K562 (cell line): Measurements from ENCODE around the gene FUZ. TPM values are rescaled to one million over a fixed set of nuclear protein-coding genes. Genes with fewer than 3 reads are reported as not detected.
A peak's percentile ranks its signal among the peaks of the same experiment; 100 is the strongest.

Experiments
- COPS2 ChIP-seq: fragments of 450-650 bp; conservative IDR thresholded peaks from 2 replicates; pipeline ENCODE4 v1.6.1; 2016; ENCODE audit warnings: mild to moderate bottlenecking, moderate library complexity
- DIDO1 ChIP-seq: fragments of 450-650 bp; IDR thresholded peaks from 2 replicates; pipeline ENCODE4 v1.6.1; 2016; ENCODE audit warnings: low read depth, missing biosample characterization, missing genetic modification characterization
- FOSL1 ChIP-seq: fragments of 200-800 bp; sonication (Bioruptor generic); conservative IDR thresholded peaks from 2 replicates; pipeline ENCODE4 v1.6.1; 2016; ENCODE audit warnings: missing genetic modification characterization, missing compliant biosample characterization
- FOXK2 ChIP-seq, 2 experiments: fragments of 450-650 bp; IDR thresholded peaks in 1 of 2; conservative IDR thresholded peaks in 1 of 2; 2 replicates each; pipeline ENCODE4 v1.6.1; 2016; ENCODE audit warnings: low read depth in 2 of 2, mild to moderate bottlenecking in 1 of 2
- HDGF ChIP-seq: fragments of 450-650 bp; IDR thresholded peaks from 2 replicates; pipeline ENCODE4 v1.6.1; 2016
- HOMEZ ChIP-seq: fragments of 250-450 bp; sonication (Bioruptor Pico); IDR thresholded peaks from 2 replicates; pipeline ENCODE4 v1.4.0; 2020; ENCODE audit warnings: mild to moderate bottlenecking, moderate library complexity
- MCM3 ChIP-seq: fragments of 450-650 bp; IDR thresholded peaks from 2 replicates; pipeline ENCODE4 v1.6.1; 2016
- NR4A1 ChIP-seq, 2 experiments: fragments of 250-450 bp in 1 of 2; fragments of 450-650 bp in 1 of 2; sonication (Bioruptor Pico) in 1 of 2; IDR thresholded peaks; 2 replicates each; pipeline versions ENCODE4 v1.4.0 to v1.6.1; 2016 to 2020; ENCODE audit warnings: mild to moderate bottlenecking in 2 of 2, missing compliant biosample characterization in 1 of 2, missing genetic modification characterization in 1 of 2, moderate library complexity in 1 of 2
- NRF1 ChIP-seq, 2 experiments: fragments of 450-650 bp; IDR thresholded peaks in 1 of 2; conservative IDR thresholded peaks in 1 of 2; 2 replicates each; pipeline ENCODE4 v1.6.1; 2014; ENCODE audit warnings: mild to moderate bottlenecking in 2 of 2
- RBM14 ChIP-seq: fragments of 200-400 bp; formaldehyde crosslinking; IDR thresholded peaks from 2 replicates; pipeline ENCODE4 v1.6.1; 2018; ENCODE audit warnings: low read depth, mild to moderate bottlenecking, low read length, moderate library complexity, borderline replicate concordance; ENCODE audit not compliant: insufficient read depth
- SMC3 ChIP-seq: conservative IDR thresholded peaks from 2 replicates; pipeline ENCODE4 v1.6.1; 2011; ENCODE audit warnings: low read depth, low read length, improper control_type of control experiment; ENCODE audit not compliant: insufficient read depth
- SNRNP70 ChIP-seq: fragments of 200-400 bp; formaldehyde crosslinking; optimal IDR thresholded peaks from 2 replicates; pipeline ENCODE3; 2017; ENCODE audit warnings: low read depth, low read length
- VEZF1 ChIP-seq: fragments of 200-800 bp; sonication (Bioruptor generic); IDR thresholded peaks from 2 replicates; pipeline ENCODE4 v1.6.1; 2017; ENCODE audit warnings: missing genetic modification characterization, missing compliant biosample characterization
- YY1 ChIP-seq, 3 experiments: IDR thresholded peaks; 2 replicates each; pipeline ENCODE4 v1.6.1; 2011; ENCODE audit warnings: low read length in 2 of 3, mild to moderate bottlenecking in 2 of 3, moderate library complexity in 2 of 3, borderline replicate concordance in 1 of 3, control low read depth in 1 of 3, low read depth in 1 of 3; ENCODE audit not compliant: insufficient read depth in 3 of 3, insufficient replicate concordance in 2 of 3, control insufficient read depth in 1 of 3, insufficient read length in 1 of 3; ENCODE audit errors: extremely low read depth in 1 of 3
- ZNF316 ChIP-seq: fragments of 450-650 bp; IDR thresholded peaks from 2 replicates; pipeline ENCODE4 v1.6.1; 2016
- polyA plus RNA-seq, 8 experiments: library from polyadenylated mRNA; depleted of rRNA in 4 of 8; stranded (reverse) in 5 of 8; unstranded in 3 of 8; fragments of >200 nt; fragmentation: Nextera tagmentation in 2 of 8; fragmentation: Illumina TruSeq in 1 of 8; extraction: Ambion mirVana in 2 of 8; extraction: Trizol in 1 of 8; gene quantifications; 2 replicates each; pipeline versions ENCODE4 v1.2.1 to v1.2.3, GENCODE V29; 2011 to 2014; ENCODE audit warnings: inconsistent platforms in 1 of 8, missing spikeins in 1 of 8
- total RNA-seq, 7 experiments: library from RNA; depleted of rRNA in 6 of 7; stranded (reverse); fragments of >200 nt in 6 of 7; fragmentation: Illumina TruSeq in 2 of 7; extraction: Trizol in 2 of 7; gene quantifications; 2 replicates each; pipeline versions ENCODE4 v1.2.1 to v1.2.3, GENCODE V29; 2011 to 2021; ENCODE audit warnings: low replicate concordance in 1 of 7
- TF ChIP-seq, protein P1 (sequence below): fragments of 450-650 bp; formaldehyde crosslinking; IDR thresholded peaks from 2 replicates; pipeline ENCODE4 v1.4.0; 2020; ENCODE audit warnings: mild to moderate bottlenecking, moderate library complexity
- TF ChIP-seq, protein P2 (sequence below): fragments of 450-650 bp; IDR thresholded peaks from 2 replicates; pipeline ENCODE4 v1.6.1; 2016; ENCODE audit warnings: antibody characterized with exemption
- TF ChIP-seq, protein P3 (sequence below): fragments of 450-650 bp; IDR thresholded peaks from 2 replicates; pipeline ENCODE4 v1.6.1; 2016

FUZ gene
- total and polyA plus RNA-seq, 9 of the 15 experiments (the other 6 are each of a cell fraction or from before 2014, with no cell fraction given): 0.17 to 7.6 (median 3.6) TPM; not detected in 1

DNA sequence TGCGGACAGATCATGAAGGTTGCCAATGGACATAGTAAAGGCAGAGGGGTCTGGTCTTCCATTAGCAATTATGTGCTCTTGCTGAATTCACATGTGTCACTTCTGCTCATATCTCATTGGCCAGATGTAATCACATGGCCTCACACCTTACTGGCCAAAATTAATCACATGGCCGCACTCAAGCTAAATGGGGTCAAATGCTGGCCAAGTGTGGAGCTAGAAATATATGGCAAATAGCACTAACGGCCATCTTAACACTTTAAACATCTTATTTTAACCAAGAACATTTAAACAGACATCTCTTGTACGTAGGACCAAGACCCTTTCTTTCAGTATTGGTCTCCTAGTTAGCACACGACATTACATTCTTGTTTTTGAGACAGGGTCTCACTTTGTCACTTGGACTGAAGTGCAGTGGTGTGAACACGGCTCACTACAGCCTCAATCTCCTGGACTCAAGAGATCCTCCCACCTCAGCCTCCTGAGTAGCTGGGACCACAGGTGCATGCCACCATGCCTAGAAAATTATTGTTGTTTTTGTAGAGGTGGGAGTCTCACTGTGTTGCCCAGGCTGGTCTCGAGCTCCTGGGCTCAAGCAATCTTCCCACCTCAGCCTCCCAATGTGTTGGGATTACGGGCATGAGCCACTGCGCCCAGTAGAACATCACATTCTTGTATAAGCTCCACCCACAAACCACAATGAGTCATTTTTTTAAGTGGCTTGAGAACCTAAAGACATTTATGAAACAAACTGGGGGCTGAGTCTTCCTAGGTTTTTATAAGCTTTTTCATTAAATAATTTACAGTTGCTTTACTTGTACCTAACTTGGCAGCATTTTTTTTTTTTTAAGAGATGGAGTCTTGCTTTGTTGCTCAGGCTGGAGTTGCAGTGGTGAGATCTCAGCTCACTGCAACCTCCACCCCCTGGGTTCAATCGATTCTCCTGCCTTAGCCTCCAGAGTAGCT, 34.9 kb upstream of the FUZ start (continued):
- TF ChIP-seq HDGF (no peak), DIDO1 (tag) (no peak), FOXK2 (conservative IDR thresholded peaks at IDR 0.05 in 1 of 2, IDR thresholded peaks at IDR 0.05 in 1 of 2; ENCODE audit: low read depth in 2 of 2) (peak in 1 of 2 experiments; percentile 31; a peak in 1 of 4 replicates), SMC3 (no peak), COPS2 (no peak), NRF1 (conservative IDR thresholded peaks at IDR 0.05 in 1 of 2, IDR thresholded peaks at IDR 0.05 in 1 of 2) (peak in 1 of 2 experiments; percentile 20; a peak in 1 of 4 replicates), RBM14 (no peak), NR4A1 (CRISPR knock-in tag; IDR thresholded peaks at IDR 0.05) (no peak), NR4A1 (tag; IDR thresholded peaks at IDR 0.05) (0 out of 2 replicates have a peak, but pooled peaks have one; percentile 80), VEZF1 (CRISPR knock-in tag) (no peak; the same call in 1 of the 2 replicates), SNRNP70 (no peak), FOSL1 (tag) (peak; percentile 94), ZNF316 (no peak), HOMEZ (CRISPR knock-in tag) (no peak), MCM3 (no peak), YY1 (IDR thresholded peaks at IDR 0.05; ENCODE audit: borderline replicate concordance in 1 of 3, control insufficient read depth in 1 of 3, extremely low read depth in 1 of 3, insufficient read depth in 3 of 3, insufficient read length in 1 of 3, insufficient replicate concordance in 2 of 3, low read depth in 1 of 3, low read length in 2 of 3) (no peak)
- TF ChIP-seq, protein P1, sequence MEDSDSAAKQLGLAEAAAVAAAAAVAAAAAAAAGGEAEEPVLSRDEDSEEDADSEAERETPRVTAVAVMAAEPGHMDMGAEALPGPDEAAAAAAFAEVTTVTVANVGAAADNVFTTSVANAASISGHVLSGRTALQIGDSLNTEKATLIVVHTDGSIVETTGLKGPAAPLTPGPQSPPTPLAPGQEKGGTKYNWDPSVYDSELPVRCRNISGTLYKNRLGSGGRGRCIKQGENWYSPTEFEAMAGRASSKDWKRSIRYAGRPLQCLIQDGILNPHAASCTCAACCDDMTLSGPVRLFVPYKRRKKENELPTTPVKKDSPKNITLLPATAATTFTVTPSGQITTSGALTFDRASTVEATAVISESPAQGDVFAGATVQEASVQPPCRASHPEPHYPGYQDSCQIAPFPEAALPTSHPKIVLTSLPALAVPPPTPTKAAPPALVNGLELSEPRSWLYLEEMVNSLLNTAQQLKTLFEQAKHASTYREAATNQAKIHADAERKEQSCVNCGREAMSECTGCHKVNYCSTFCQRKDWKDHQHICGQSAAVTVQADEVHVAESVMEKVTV (CRISPR knock-in tag): no peak
- TF ChIP-seq, protein P2, sequence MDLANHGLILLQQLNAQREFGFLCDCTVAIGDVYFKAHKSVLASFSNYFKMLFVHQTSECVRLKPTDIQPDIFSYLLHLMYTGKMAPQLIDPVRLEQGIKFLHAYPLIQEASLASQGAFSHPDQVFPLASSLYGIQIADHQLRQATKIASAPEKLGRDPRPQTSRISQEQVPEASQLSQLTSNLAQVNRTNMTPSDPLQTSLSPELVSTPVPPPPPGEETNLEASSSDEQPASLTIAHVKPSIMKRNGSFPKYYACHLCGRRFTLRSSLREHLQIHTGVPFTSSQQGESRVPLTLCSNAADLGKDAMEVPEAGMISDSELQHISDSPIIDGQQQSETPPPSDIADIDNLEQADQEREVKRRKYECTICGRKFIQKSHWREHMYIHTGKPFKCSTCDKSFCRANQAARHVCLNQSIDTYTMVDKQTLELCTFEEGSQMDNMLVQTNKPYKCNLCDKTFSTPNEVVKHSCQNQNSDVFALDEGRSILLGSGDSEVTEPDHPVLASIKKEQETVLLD: no peak
- TF ChIP-seq, protein P3, sequence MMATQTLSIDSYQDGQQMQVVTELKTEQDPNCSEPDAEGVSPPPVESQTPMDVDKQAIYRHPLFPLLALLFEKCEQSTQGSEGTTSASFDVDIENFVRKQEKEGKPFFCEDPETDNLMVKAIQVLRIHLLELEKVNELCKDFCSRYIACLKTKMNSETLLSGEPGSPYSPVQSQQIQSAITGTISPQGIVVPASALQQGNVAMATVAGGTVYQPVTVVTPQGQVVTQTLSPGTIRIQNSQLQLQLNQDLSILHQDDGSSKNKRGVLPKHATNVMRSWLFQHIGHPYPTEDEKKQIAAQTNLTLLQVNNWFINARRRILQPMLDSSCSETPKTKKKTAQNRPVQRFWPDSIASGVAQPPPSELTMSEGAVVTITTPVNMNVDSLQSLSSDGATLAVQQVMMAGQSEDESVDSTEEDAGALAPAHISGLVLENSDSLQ: 0 out of 2 replicates have a peak, but pooled peaks have one; percentile 19
